ENCODE data around the gene TCP1. TPM values are rescaled to one million over a fixed set of nuclear protein-coding genes. Genes with fewer than 3 reads are reported as not detected.

The TCP1 gene
- total and polyA plus RNA-seq, 4 donors = 80.0 to 206 (median 119) TPM

GRCh38 chr6:159729598-159730331, 59.6 kb downstream of the TCP1 start:
- Histone ChIP-seq H3K27me3 (ENCODE audit: control insufficient read depth in 3 of 3, insufficient read depth in 3 of 3, low read length in 2 of 3) (no peaks in the 10 kb centered on the region), H3K36me3 (ENCODE audit: control insufficient read depth in 4 of 4, insufficient read depth in 4 of 4, low read length in 4 of 4) (peaks cover 0 to 6% (median 1%) of the 10 kb centered on the region in 4 donors), H3K4me3 (peak overlapping the region; percentile 3), H3K4me1 (ENCODE audit: control insufficient read depth in 5 of 5, insufficient read depth in 5 of 5, low read length in 5 of 5) (peaks cover 0 to 26% (median 7%) of the 10 kb centered on the region in 5 donors), H3K9me3 (ENCODE audit: control insufficient read depth in 4 of 4, insufficient read depth in 3 of 4, low read length in 3 of 4) (no peaks in the 10 kb centered on the region), H3K27ac (ENCODE audit: low read depth in 1 of 2, low read length in 1 of 2) (no peak overlapping the region), H3K9ac (ENCODE audit: insufficient read depth in 1 of 2, low read length in 2 of 2) (peak overlapping the region in 1 of 2 donors; percentile 95)
- no peak for ATAC-seq (ENCODE audit: insufficient read depth, low FRiP score)
- 38 to 41% methylated on average over 4 of the region's 4 CpGs for WGBS, 2 donors
- TF ChIP-seq CTCF (IDR thresholded peaks at IDR 0.05; ENCODE audit: control extremely low read depth, extremely low read depth) = no peak
- DNase-seq = peak in 2 of 3 donors; percentile 8 to 12

- H3K9me3 ChIP-seq (ENCODE audit: control insufficient read depth in 4 of 4, insufficient read depth in 3 of 4, low read length in 3 of 4) = no peaks in the 10 kb centered on the region
- peaks cover 0 to 6% (median 0%) of the 10 kb centered on the region in 4 donors for H3K36me3 ChIP-seq (ENCODE audit: control insufficient read depth in 4 of 4, insufficient read depth in 4 of 4, low read length in 4 of 4)
- peaks cover 0 to 26% (median 6%) of the 10 kb centered on the region in 5 donors for H3K4me1 ChIP-seq (ENCODE audit: control insufficient read depth in 5 of 5, insufficient read depth in 5 of 5, low read length in 5 of 5)
- ATAC-seq (ENCODE audit: insufficient read depth, low FRiP score) (no peak), DNase-seq (peak in 2 of 3 donors; percentile 39 to 51)
- peak overlapping the region in 1 of 2 donors; percentile 4 for H3K27ac ChIP-seq (ENCODE audit: low read depth in 1 of 2, low read length in 1 of 2)
- WGBS, 2 donors = 1 to 3% methylated on average over 9 of the region's 9 CpGs
- peak overlapping the region; percentile 25 for H3K4me3 ChIP-seq
- H3K27me3 ChIP-seq (ENCODE audit: control insufficient read depth in 3 of 3, insufficient read depth in 3 of 3, low read length in 2 of 3) = no peaks in the 10 kb centered on the region
- no peak for TF ChIP-seq CTCF (IDR thresholded peaks at IDR 0.05; ENCODE audit: control extremely low read depth, extremely low read depth)
- H3K9ac ChIP-seq (ENCODE audit: insufficient read depth in 1 of 2, low read length in 2 of 2) = peak overlapping the region; percentile 95 to 97
Measured at GRCh38 chr6:159728531-159728964, 60.9 kb downstream of the TCP1 start.

Small RNA genes within 50 kb of the gene (small RNA-seq; reads per million reads assigned to genes)
- 71.9 reads per million, percentile 98 among the genes with 10 or more reads in this experiment for gene SNORA20 (ENCODE audit: low replicate concordance)
- not detected for gene SNORA29 (ENCODE audit: low replicate concordance)

Other genes starting within 250 kb of the TCP1 start
- 100 to 1,000 TPM; 797 to 807 TPM for gene SOD2, start 96.4 kb downstream of the TCP1 start, total RNA-seq
- gene SOD2, start 96.4 kb downstream of the TCP1 start, polyA plus RNA-seq = 1,000 to 10,000 TPM in 1 of 2 donors, 100 to 1,000 TPM in 1; 219 to 3,918 TPM
- 100 to 1,000 TPM in 1 of 2 donors, 10 to 100 TPM in 1; 85.0 to 140 TPM for gene WTAP, start 62.1 kb downstream of the TCP1 start, total RNA-seq
- 100 to 1,000 TPM in 1 of 2 donors, 10 to 100 TPM in 1; 70.8 to 145 TPM for gene WTAP, start 62.1 kb downstream of the TCP1 start, polyA plus RNA-seq
- gene ACAT2, start 27.6 kb downstream of the TCP1 start, total RNA-seq = 10 to 100 TPM; 20.8 to 84.4 TPM
- 10 to 100 TPM; 62.0 to 73.2 TPM for gene ACAT2, start 27.6 kb downstream of the TCP1 start, polyA plus RNA-seq
- 10 to 100 TPM; 42.9 to 63.2 TPM for gene MRPL18, start 865 bp upstream of the TCP1 start, total RNA-seq
- 100 to 1,000 TPM in 1 of 2 donors, 10 to 100 TPM in 1; 59.4 to 120 TPM for gene MRPL18, start 865 bp upstream of the TCP1 start, polyA plus RNA-seq
- gene PNLDC1, start 10.7 kb upstream of the TCP1 start, total RNA-seq = under 1 TPM; 0.23 to 0.28 TPM
- under 1 TPM; 0.14 to 0.19 TPM for gene PNLDC1, start 10.7 kb upstream of the TCP1 start, polyA plus RNA-seq
- under 1 TPM in 1 of 2 donors, not detected in 1; 0.14 TPM for gene MAS1, start 101.4 kb upstream of the TCP1 start, total RNA-seq
- gene MAS1, start 101.4 kb upstream of the TCP1 start, polyA plus RNA-seq = under 1 TPM; 0.01 to 0.02 TPM
- gene IGF2R, start 179.5 kb upstream of the TCP1 start, total RNA-seq = 100 to 1,000 TPM; 118 to 125 TPM
- gene IGF2R, start 179.5 kb upstream of the TCP1 start, polyA plus RNA-seq = 10 to 100 TPM; 30.0 to 67.3 TPM